HG03039 (cell line): ENCODE results near the gene SIPA1.
"Not testable (repeated sequence)": the region's sequence is repeated elsewhere in the genome, so short reads cannot be mapped to it uniquely, and the experiment has no call there.

Experiments used
- ATAC-seq: cut with Tn5 transposase; IDR thresholded peaks from one replicate; pipeline ENCODE4 v1.9.1; 2021; ENCODE audit warnings: mild to moderate bottlenecking, moderate library complexity; ENCODE audit not compliant: unreplicated experiment

The SIPA1 gene

DNA sequence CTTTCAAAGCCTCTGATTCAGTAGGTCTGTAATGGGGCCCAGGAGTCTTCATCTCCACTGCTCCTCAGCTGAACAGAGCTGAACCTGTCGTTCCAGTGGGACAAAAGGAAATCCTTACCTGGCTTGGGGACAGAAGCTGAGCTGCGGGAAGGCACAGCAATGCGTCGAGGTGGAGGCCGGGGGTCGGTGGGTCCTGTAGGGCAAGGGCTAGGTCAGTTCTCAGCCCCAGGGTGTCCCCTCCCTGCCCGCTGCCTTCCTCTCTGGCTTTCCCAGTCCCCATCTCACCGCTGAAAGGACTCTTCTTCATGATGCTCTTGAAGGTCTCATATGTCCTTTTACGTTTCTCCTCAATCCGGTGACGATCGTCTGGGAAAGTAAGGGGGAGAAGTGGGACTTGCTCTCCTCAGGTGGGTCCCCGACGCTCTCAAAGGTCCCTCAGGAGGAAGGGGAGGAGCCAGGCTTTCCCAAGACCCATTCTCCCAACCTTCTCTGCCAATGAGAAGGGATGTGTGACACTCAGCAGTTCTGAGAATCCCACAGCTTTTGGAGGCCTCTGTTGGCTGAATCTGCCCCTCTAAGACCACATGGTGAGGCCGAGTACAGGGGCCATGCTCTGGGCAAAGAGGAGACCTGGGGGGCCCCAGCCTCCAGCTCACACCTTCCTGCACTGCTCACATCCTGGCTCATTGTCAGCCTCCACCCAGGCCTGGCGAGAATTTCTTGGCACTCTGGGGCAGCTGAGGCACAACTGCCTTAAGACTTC lies 17.9 kb downstream of the SIPA1 start:
- ATAC-seq: no peak

DNA sequence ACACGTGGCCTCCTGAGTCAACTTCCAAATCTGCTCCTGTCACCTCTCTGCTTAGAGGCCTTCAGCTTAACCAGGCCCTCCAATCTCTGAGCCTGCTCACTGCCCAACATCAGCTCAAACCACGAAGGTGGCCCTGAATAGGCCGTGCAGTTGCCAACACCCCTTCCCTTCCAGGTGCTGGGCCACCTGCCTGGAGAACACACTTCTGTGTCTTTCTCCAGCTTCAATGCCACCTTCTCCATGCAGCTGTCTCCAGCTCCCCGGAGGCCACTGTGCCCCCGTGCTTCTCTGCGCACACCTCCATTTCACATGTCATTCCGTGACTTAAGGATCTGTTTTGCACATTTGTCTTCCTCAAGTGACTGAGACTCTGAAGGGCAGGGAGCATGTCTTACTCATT lies 19.5 kb downstream of the SIPA1 start:
- ATAC-seq: no peak

- no peak for ATAC-seq
These were observed 20.5 kb downstream of the SIPA1 start for GRCh38 chr11:65658174-65659021.

GRCh38 chr11:65660038-65660437 lies 22.1 kb downstream of the SIPA1 start:
- no peak for ATAC-seq

DNA sequence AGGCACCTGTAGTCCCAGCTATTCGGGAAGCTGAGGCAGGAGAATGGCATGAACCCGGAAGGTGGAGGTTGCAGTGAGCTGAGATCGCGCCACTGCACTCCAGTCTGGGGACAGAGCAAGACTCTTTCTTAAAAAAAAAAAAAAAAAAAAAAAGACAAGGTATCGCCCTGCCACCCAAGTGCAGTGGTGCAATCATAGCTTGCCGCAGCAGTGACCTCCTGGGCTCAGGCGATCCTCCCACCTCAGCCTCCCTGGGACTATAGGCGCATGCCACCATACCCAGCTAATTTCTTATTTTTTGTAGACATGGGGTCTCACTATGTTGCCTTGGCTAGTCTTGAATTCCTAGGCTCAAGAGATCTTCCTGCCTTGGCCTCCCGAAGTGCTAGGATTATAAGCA lies 23.0 kb downstream of the SIPA1 start:
- not testable (repeated sequence) for ATAC-seq

DNA sequence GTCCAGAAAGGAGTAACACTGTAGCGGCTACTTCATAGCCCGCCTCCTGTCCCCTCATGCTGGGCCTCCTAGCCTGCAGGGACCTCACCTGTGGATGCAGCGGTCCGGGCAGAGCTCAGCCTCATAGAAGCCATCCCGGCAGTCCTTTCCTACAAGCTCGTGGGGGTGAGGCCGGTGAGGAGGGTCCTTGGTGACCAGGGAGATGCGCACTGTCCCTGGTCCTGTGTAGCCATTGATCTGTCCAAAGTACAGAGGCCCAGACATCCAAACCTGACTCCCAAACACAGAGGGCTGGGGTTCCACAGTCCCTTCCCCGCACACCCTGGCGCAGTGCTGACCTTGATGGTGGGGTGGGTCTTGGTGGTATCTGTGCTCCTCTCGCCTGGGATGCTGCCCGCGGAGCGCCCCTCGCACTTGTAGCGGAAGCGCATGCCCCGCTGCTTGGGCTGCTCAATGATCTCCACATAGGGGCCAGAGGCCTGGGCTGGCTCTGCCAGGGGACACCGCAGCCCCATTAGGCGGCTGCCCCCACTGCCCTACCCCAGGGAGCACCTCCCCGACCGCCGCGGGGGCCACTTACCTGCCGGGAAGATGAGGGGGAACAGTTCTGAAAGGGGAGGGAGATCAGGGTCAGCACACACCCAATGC lies 23.8 kb downstream of the SIPA1 start:
- ATAC-seq: no peak

DNA sequence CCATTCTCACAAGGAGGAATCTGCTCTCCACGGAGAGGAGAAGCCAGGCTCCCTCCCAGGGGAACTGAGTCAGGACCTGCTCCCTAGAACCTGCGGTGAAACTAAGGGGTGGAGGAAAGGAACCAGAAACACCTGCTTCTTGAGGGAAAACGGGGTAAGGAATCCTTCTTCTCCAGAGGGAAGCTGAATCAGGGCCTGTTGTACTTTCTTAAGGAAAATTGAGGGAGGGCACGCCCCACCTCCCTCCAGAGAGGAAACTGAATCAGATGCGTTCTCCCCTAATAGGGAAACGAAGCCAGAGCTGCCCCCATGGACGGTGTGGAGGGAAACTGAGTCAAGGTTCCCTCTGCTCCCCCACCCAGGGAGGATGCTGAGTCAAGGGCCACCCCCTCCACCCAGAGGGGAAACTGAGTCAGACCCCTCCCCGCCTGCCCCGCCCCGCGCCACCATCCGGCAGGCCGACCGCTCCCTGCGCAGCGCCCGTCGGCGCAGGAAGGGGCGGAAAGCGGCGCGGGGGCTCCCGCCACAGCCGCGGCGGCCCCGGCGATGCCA lies 24.4 kb downstream of the SIPA1 start:
- no peak for ATAC-seq

DNA sequence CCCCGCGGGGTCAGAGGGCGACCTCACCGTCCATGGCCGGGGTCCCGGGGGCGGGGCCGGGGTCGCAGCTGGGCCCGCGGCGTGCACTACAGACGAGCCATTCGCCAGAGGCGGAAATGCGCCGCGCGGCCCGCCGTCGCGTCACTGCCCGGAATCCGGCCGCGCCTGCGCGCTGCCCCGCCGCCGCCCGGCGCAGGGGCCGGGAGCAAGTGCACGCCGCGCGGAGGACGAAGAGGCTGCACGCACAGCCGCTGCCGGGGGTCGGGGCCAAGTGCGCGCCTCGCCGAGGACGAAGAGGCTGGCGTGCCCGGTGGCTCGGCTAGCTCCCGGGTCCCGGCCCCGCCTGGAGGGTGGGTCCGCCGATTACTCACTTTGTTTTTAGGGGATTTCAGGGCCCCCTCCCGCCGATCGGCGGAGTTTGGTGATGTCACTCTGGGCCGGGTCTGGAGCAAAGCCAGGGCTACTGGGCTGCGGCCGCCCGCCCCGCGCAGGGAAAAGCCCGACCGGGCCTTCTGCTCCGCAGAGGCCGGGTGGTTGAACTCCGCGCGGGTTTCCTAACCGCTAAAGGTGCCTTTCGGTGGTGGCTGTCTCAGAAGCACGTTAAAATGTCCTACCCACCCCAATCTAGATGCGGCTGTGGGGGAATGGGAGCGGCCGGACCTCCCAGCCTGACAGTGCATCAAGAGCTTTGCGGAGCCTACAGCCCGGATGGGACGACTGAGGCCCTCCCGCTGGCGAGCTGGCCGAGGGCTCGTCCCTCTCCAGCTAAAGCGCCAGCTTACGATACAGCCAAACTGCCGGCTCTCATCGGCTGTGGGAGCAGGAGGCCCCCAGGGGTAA lies 25.1 kb downstream of the SIPA1 start, which contains the start of gene RELA:
Gene RELA, minus strand, starts transcription at position 118 of the 840 bp plus-strand sequence. Its CDS starts 84 bp downstream, at position 34.
- ATAC-seq: peak; percentile 75

DNA sequence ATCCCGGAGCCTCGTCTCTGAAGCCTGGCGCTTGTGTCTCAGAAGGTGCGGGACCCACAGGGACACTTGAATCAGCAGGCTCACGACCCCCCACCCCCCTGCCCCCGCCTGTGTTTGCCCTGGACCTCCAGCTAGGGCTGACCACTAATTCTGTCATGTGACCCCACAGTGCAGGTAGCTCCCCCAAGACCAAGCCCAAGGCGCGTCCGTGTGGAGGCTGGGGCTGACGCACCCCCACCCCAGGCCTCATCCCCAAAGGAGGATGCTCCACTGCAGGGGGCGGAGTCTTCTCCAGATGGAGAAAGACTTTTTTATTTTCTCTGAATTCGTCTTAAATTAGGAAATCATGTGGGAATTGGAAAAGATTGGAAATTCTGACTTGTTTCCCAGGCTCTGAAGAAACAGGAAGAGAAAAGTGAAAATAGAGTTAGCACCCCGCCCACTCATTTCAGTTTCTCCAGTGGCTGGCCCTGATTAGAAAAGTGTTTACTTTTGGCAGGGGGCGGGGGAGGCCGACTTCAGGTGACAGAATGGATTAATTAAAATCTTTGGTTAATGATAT lies 25.8 kb downstream of the SIPA1 start:
- no peak for ATAC-seq

DNA sequence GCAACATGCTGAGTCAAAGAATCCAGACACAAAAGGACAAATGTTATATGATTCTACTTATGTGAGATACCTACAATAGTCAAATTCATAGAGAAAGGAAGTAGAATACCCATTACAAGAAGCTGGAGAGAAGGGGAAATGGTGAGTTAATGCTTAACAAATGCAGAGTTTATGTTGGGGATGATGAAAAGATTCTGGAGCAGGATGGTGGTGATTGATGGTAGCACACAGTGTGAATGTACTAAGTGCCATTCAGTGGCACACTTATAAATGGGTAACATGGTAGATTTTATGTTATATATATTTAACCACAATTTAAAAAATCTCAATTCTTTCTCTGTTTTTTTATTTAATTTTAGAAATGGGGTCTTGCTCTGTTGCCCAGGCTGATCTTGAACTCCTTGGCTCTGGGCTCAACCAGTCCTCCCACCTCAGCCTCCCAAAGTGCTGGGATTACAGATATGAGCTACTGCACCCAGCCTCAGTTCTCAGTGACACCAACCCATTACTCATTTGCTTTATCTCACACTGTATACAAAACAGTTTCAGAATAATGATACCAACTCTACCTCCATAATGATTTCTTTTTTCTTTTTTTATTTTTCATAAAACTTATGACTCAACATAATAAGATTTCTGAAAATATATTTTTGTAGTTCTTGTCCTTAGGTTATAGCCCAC lies 34.4 kb downstream of the SIPA1 start:
- no peak for ATAC-seq

GRCh38 chr11:65672982-65673381 lies 35.1 kb downstream of the SIPA1 start:
- no peak for ATAC-seq

GRCh38 chr11:65680192-65680743 lies 42.4 kb downstream of the SIPA1 start:
- no peak for ATAC-seq

- not testable (repeated sequence) for ATAC-seq
These were observed 45.6 kb downstream of the SIPA1 start for GRCh38 chr11:65683480-65683879.

DNA sequence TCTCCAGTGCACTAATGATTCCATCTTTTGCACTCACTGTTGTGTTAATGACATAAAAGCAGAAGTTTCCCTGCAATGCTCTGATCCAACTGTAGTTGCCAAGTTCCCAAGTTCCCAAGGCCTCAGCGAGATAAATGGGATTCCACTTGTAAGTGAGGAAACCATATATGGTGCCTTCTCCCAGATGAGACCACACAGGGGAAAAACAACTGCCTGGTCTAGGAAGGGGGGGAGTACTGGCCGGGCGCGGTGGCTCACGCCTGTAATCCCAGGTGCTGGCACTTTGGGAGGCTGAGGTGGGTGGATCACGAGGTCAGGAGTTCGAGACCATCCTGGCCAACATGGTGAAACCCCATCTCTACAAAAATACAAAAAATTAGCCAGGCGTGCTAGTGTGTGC lies 48.1 kb downstream of the SIPA1 start:
- no peak for ATAC-seq

DNA sequence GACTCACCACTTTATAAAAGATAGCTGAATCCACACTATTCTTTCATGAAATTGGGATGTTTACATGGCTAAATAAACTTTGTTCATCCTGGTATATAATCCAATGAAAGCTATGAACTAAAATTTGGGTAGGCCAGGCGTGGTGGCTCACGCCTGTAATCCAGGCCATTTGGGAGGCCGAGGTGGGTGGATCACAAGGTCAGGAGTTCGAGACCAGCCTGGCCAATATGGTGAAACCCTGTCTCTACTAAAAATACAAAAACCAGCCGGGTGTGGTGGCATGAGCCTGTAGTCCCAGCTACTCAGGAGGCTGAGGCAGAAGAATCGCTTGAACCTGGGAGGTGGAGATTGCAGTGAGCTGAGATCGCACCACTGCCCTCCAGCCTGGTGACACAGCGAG lies 53.9 kb downstream of the SIPA1 start:
- ATAC-seq: not testable (repeated sequence)

- no peak for ATAC-seq
These were observed 54.5 kb downstream of the SIPA1 start for GRCh38 chr11:65692367-65692766.

DNA sequence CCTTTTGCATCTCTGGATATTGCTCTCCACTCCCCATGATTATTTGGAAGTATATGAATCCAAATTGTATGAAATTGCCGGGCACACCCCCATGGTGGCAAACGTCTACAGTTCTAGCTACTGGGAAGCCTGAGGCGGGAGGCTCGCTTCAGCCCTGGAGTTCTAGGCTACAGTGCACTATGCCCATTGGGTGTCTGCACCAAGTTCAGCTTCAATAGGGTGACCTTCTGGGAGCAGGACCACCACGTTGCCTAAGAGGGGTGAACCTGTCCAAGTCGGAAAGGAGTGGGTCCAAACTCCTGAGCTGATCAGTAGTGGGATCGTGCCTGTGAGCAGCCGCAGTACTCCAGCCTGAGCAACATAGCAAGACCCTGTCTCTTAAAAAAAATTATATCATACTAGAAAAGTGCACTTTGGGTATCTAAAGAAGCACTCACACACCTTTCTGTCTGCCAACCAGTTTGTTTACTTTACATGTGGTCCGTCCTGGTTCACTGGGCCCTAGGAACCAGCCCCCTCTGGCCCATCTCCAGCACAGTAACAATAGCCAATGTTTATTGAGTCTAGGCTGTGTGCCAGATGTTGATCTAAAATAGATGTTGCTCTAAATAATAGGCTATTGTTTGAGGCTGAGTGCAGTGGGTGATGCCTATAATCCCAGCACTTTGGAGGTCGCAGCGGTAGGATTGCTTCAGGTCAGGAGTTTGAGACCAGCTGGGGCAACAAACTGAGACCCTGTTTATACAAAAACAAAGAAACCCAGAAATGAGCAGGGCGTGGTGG lies 57.7 kb downstream of the SIPA1 start:
- ATAC-seq: no peak

GRCh38 chr11:65696802-65697552 lies 59.1 kb downstream of the SIPA1 start:
- ATAC-seq: no peak
